HFFc6 (cell line): Measurements from ENCODE around the gene FGF2. TPM values are rescaled to one million over a fixed set of nuclear protein-coding genes. Genes with fewer than 3 reads are reported as not detected.

Source experiments
- DNase-seq: peaks from one replicate; pipeline ENCODE4 v3.0.0-alpha.2; 2018
- H3K27ac Mint-ChIP-seq: 2 replicates; pipeline ENCODE4 v1.8.0; 2020; ENCODE audit warnings: mild to moderate bottlenecking, mixed read lengths
- H3K27me3 Mint-ChIP-seq: 2 replicates; pipeline ENCODE4 v1.8.0; 2021; ENCODE audit warnings: mild to moderate bottlenecking, moderate library complexity, mixed read lengths; ENCODE audit not compliant: insufficient read depth
- H3K36me3 Mint-ChIP-seq: 2 replicates; pipeline ENCODE4 v1.8.0; 2021; ENCODE audit warnings: low read depth, mixed read lengths
- H3K4me1 Mint-ChIP-seq: 2 replicates; pipeline ENCODE4 v1.8.0; 2020; ENCODE audit warnings: low read depth, mixed read lengths
- H3K4me3 Mint-ChIP-seq: 2 replicates; pipeline ENCODE4 v1.8.0; 2020; ENCODE audit warnings: mild to moderate bottlenecking, moderate library complexity, mixed read lengths
- H3K9me3 Mint-ChIP-seq: 2 replicates; pipeline ENCODE4 v1.8.0; 2020; ENCODE audit warnings: mild to moderate bottlenecking, mixed read lengths
- CTCF ChIP-seq: fragments of 200-600 bp; sonication (generic); IDR thresholded peaks from 2 replicates; pipeline ENCODE4 v1.5.0; 2021; ENCODE audit warnings: antibody characterized with exemption, mild to moderate bottlenecking
- total RNA-seq, 6 experiments: library from RNA; stranded (reverse); fragmentation: NEBNext Ultra II Directional; extraction: Animal tissue kit (Norgen Biotek cat#: 25700); gene quantifications; 2 replicates in 1 of 6; 3 replicates in 5 of 6; pipeline ENCODE4 v1.2.3, GENCODE V29; 2021

FGF2 gene
- total RNA-seq, 6 experiments from 2014 or later = 370 to 442 (median 389) TPM

DNA sequence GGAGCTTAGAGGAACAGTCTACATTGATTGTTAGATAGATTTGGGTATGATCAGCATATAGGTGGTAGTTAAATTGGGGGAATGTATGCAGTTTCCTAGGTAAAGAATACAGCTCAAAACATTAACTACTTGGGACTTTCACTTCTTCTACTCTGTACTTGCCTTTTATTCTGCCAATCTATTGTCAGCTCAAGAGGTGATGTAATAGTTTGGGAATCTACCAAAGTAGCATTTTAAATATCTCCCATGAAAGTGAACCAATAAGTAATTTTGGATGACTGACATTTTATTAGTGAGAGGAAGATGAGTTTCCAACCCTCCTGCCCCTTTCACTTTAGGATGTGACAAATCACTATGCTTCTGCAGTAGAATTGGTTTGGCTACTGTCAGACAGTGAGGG is 52.4 kb downstream of the FGF2 start:
- no peak for DNase-seq
- Mint-ChIP-seq H3K4me1 (peaks cover 90% of the 10 kb centered on the region), H3K9me3 (peaks cover 17% of the 10 kb centered on the region), H3K27me3 (peaks cover 55% of the 10 kb centered on the region), H3K36me3 (peaks cover 73% of the 10 kb centered on the region), H3K27ac (peak overlapping the region; percentile 74), H3K4me3 (peak overlapping the region; percentile 23; the same call in 1 of the 2 replicates)
- no peak for TF ChIP-seq CTCF

- no peak for TF ChIP-seq CTCF
- Mint-ChIP-seq H3K4me1 (peaks cover 75% of the 10 kb centered on the region), H3K27me3 (peaks cover 58% of the 10 kb centered on the region), H3K36me3 (peaks cover 78% of the 10 kb centered on the region), H3K27ac (peak overlapping the region; percentile 73), H3K9me3 (peaks cover 11% of the 10 kb centered on the region), H3K4me3 (peak overlapping the region; percentile 22)
- no peak for DNase-seq
These were observed 56.5 kb downstream of the FGF2 start for GRCh38 chr4:122882857-122883735.

DNA sequence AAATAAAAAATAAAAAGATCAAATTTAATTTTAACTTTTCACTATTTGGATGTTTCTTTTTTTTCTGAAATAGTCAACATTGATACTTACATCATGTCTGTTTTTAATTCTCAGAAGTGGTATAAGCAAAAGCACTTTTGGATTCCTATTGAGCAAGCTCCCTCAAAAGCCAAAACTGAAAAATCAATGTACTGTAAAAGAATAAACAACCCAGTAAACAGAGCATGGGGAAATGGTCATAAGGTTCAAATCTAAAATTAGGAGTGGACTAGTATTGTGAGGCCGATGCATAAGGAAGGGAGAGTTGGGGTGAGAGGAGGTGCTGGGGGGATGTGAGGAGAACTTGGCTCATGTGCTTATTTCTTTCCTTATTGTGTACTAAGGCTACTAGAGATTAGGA is 57.9 kb downstream of the FGF2 start:
- H3K4me1 Mint-ChIP-seq = peaks cover 70% of the 10 kb centered on the region
- peaks cover 9% of the 10 kb centered on the region for H3K9me3 Mint-ChIP-seq
- peak overlapping the region; percentile 65 for H3K27ac Mint-ChIP-seq
- TF ChIP-seq CTCF = no peak
- no peak for DNase-seq
- H3K4me3 Mint-ChIP-seq = peak overlapping the region; percentile 6; the same call in 1 of the 2 replicates
- H3K27me3 Mint-ChIP-seq = peaks cover 50% of the 10 kb centered on the region
- peaks cover 72% of the 10 kb centered on the region for H3K36me3 Mint-ChIP-seq

- peaks cover 68% of the 10 kb centered on the region for H3K4me1 Mint-ChIP-seq
- peaks cover 23% of the 10 kb centered on the region for H3K27me3 Mint-ChIP-seq
- no peak for TF ChIP-seq CTCF
- H3K36me3 Mint-ChIP-seq = peaks cover 64% of the 10 kb centered on the region
- H3K4me3 Mint-ChIP-seq = peak overlapping the region; percentile 49; the same call in 1 of the 2 replicates
- peak overlapping the region; percentile 80 for H3K27ac Mint-ChIP-seq
- DNase-seq = no peak
- H3K9me3 Mint-ChIP-seq = no peaks in the 10 kb centered on the region; the same call in 1 of the 2 replicates
These were observed 63.1 kb downstream of the FGF2 start for GRCh38 chr4:122889726-122890125.

- Mint-ChIP-seq H3K4me3 (peak overlapping the region; percentile 49; the same call in 1 of the 2 replicates), H3K36me3 (peaks cover 62% of the 10 kb centered on the region), H3K27me3 (peaks cover 22% of the 10 kb centered on the region), H3K9me3 (no peaks in the 10 kb centered on the region; the same call in 1 of the 2 replicates), H3K4me1 (peaks cover 68% of the 10 kb centered on the region), H3K27ac (peak overlapping the region; percentile 80)
- DNase-seq = no peak
- no peak for TF ChIP-seq CTCF
These were observed 63.6 kb downstream of the FGF2 start for GRCh38 chr4:122890147-122890795.
